ENCODE measurements around the gene KIAA1614.

GRCh38 chr1:180967558-180967957 is 54.9 kb downstream of the KIAA1614 start:
- TF ChIP-seq CREB5 (CRISPR knock-in tag; IDR thresholded peaks at IDR 0.05; ENCODE audit: low read depth) (no peak), CSDC2 (CRISPR knock-in tag; IDR thresholded peaks at IDR 0.05) (no peak), ZFP3 (CRISPR knock-in tag; IDR thresholded peaks at IDR 0.05) (no peak), SNAI2 (CRISPR knock-in tag; IDR thresholded peaks at IDR 0.05) (no peak), OSR1 (CRISPR knock-in tag; IDR thresholded peaks at IDR 0.05) (no peak), PATZ1 (CRISPR knock-in tag; IDR thresholded peaks at IDR 0.05; ENCODE audit: borderline replicate concordance) (no peak), RARB (CRISPR knock-in tag; IDR thresholded peaks at IDR 0.05) (no peak), TCF4 (CRISPR knock-in tag; IDR thresholded peaks at IDR 0.05; ENCODE audit: borderline replicate concordance) (no peak), TSHZ2 (CRISPR knock-in tag; IDR thresholded peaks at IDR 0.05) (no peak)

Data from SK-N-SH treated with all-trans-retinoic acid at 6 μM for 48 hours (cell line).